GM04504 (cell line): ENCODE results near the gene LAMTOR1.

Experiments
- DNase-seq: peaks from one replicate; pipeline ENCODE4 v3.0.0-alpha.2; 2012; ENCODE audit warnings: low read depth

The LAMTOR1 gene

GRCh38 chr11:72116019-72116755, 13.1 kb upstream of the LAMTOR1 start:
- no peak for DNase-seq

GRCh38 chr11:72114570-72114969, 11.5 kb upstream of the LAMTOR1 start:
- DNase-seq, result no peak

GRCh38 chr11:72112978-72113808, 10.1 kb upstream of the LAMTOR1 start:
- peak; percentile 57 for DNase-seq

GRCh38 chr11:72112143-72112977, 9.3 kb upstream of the LAMTOR1 start, which contains the start of gene ANAPC15:
ANAPC15 (minus strand) TSS chr11:72112695; CDS start chr11:72111276, 1,419 bp downstream.
- peak; percentile 99 for DNase-seq

GRCh38 chr11:72111300-72112142, 8.4 kb upstream of the LAMTOR1 start:
- DNase-seq, result no peak

GRCh38 chr11:72105888-72106287, 2.8 kb upstream of the LAMTOR1 start, which contains the start of gene TOMT:
TOMT (plus strand) TSS chr11:72105924; CDS start chr11:72105952, 28 bp downstream.
- no peak for DNase-seq

- no peak for DNase-seq
These were observed 664 bp upstream of the LAMTOR1 start for GRCh38 chr11:72103754-72104167.

- no peak for DNase-seq
These were observed 509 bp downstream of the LAMTOR1 start for GRCh38 chr11:72102631-72102945.

GRCh38 chr11:72102162-72102561, 935 bp downstream of the LAMTOR1 start:
- no peak for DNase-seq

GRCh38 chr11:72100462-72100861, 2.6 kb downstream of the LAMTOR1 start:
- no peak for DNase-seq

GRCh38 chr11:72100009-72100408, 3.1 kb downstream of the LAMTOR1 start:
- no peak for DNase-seq

GRCh38 chr11:72098741-72099140, 4.4 kb downstream of the LAMTOR1 start:
- DNase-seq, result no peak

GRCh38 chr11:72091292-72091691, 11.8 kb downstream of the LAMTOR1 start:
- no peak for DNase-seq

GRCh38 chr11:72088076-72088808, 14.9 kb downstream of the LAMTOR1 start:
- no peak for DNase-seq

- no peak for DNase-seq
These were observed 17.3 kb downstream of the LAMTOR1 start for GRCh38 chr11:72085621-72086351.

- no peak for DNase-seq
These were observed 18.1 kb downstream of the LAMTOR1 start for GRCh38 chr11:72084965-72085364.

GRCh38 chr11:72084076-72084475, 19.0 kb downstream of the LAMTOR1 start:
- DNase-seq, result no peak

- no peak for DNase-seq
These were observed 19.7 kb downstream of the LAMTOR1 start for GRCh38 chr11:72083414-72083813.

- no peak for DNase-seq
These were observed 21.2 kb downstream of the LAMTOR1 start for GRCh38 chr11:72081821-72082453.
